HepG2 (cell line): Measurements from ENCODE around the gene ABCA13. TPM values are rescaled to one million over a fixed set of nuclear protein-coding genes. Genes with fewer than 3 reads are reported as not detected.

Source experiments
- CHD2 ChIP-seq: IDR thresholded peaks from 2 replicates; pipeline ENCODE4 v1.6.1; 2011; ENCODE audit warnings: low read depth, low read length, improper control_type of control experiment
- ETS1 ChIP-seq: sonication (generic); formaldehyde crosslinking; IDR thresholded peaks from 2 replicates; pipeline ENCODE4 v1.4.0; 2020; ENCODE audit warnings: missing genetic modification reagents
- HBP1 ChIP-seq: IDR thresholded peaks from 2 replicates; pipeline ENCODE4 v1.6.1; 2016; ENCODE audit warnings: low read depth, control low read depth
- MAFG ChIP-seq: sonication (generic); formaldehyde crosslinking; IDR thresholded peaks from 2 replicates; pipeline ENCODE4 v1.5.1; 2020; ENCODE audit warnings: mild to moderate bottlenecking, missing genetic modification reagents
- MYNN ChIP-seq: sonication (generic); formaldehyde crosslinking; IDR thresholded peaks from 2 replicates; pipeline ENCODE4 v1.4.0; 2020; ENCODE audit warnings: mild to moderate bottlenecking, low read depth, missing genetic modification reagents
- NFKBIZ ChIP-seq: IDR thresholded peaks from 2 replicates; pipeline ENCODE4 v1.6.1; 2018; ENCODE audit warnings: missing genetic modification reagents, missing compliant biosample characterization
- RBAK ChIP-seq: sonication (generic); formaldehyde crosslinking; IDR thresholded peaks from 2 replicates; pipeline ENCODE4 v1.5.1; 2020; ENCODE audit warnings: mild to moderate bottlenecking, missing genetic modification reagents
- TRIM24 ChIP-seq: sonication (generic); formaldehyde crosslinking; IDR thresholded peaks from 2 replicates; pipeline ENCODE4 v1.8.0; 2022; ENCODE audit warnings: mild to moderate bottlenecking, missing genetic modification reagents
- ZBTB40 ChIP-seq, 2 experiments: fragments of 450-650 bp in 1 of 2; sonication (generic) in 1 of 2; formaldehyde crosslinking in 1 of 2; IDR thresholded peaks; 2 replicates each; pipeline versions ENCODE4 v1.6.1 to v1.8.0; 2016 to 2022; ENCODE audit warnings: antibody characterized with exemption in 1 of 2, mild to moderate bottlenecking in 1 of 2, missing genetic modification reagents in 1 of 2
- ZNF18 ChIP-seq: sonication (generic); formaldehyde crosslinking; IDR thresholded peaks from 2 replicates; pipeline ENCODE4 v1.8.0; 2022; ENCODE audit warnings: mild to moderate bottlenecking, missing genetic modification reagents; ENCODE audit not compliant: insufficient replicate concordance
- ZNF589 ChIP-seq: sonication (generic); formaldehyde crosslinking; conservative IDR thresholded peaks from 2 replicates; pipeline ENCODE4 v1.8.0; 2022; ENCODE audit warnings: mild to moderate bottlenecking, moderate library complexity, missing genetic modification reagents
- ZNF672 ChIP-seq: sonication (generic); formaldehyde crosslinking; IDR thresholded peaks from 2 replicates; pipeline ENCODE4 v1.8.1; 2022; ENCODE audit warnings: missing genetic modification reagents
- ZSCAN25 ChIP-seq: sonication (generic); formaldehyde crosslinking; IDR thresholded peaks from 2 replicates; pipeline ENCODE4 v1.8.0; 2022; ENCODE audit warnings: mild to moderate bottlenecking, missing genetic modification reagents
- polyA plus RNA-seq, 8 experiments: library from polyadenylated mRNA; depleted of rRNA in 3 of 8; stranded (reverse) in 7 of 8; unstranded in 1 of 8; fragments of >200 nt; fragmentation: Illumina TruSeq in 4 of 8; extraction: Trizol in 4 of 8; gene quantifications; 2 replicates each; pipeline versions ENCODE4 v1.2.1 to v1.2.3, GENCODE V29; 2011 to 2016; ENCODE audit warnings: low read depth in 4 of 8, missing spikeins in 1 of 8, mixed read lengths in 1 of 8; ENCODE audit not compliant: insufficient read depth in 1 of 8
- total RNA-seq, 5 experiments: library from RNA; depleted of rRNA; stranded (reverse); fragments of >200 nt; fragmentation: Illumina TruSeq; extraction: Trizol; gene quantifications; 2 replicates each; pipeline ENCODE4 v1.2.3, GENCODE V29; 2016; ENCODE audit warnings: low read depth in 1 of 5

ABCA13 gene
- total and polyA plus RNA-seq, 2 of the 13 experiments (the other 11 are each of a cell fraction or from before 2014, with no cell fraction given) = 0.03 TPM; not detected in 1

- TF ChIP-seq ZNF589 (CRISPR knock-in tag) = peak; percentile 74; the same call in 1 of the 2 replicates
- peak; percentile 75; the same call in 1 of the 2 replicates for TF ChIP-seq NFKBIZ (CRISPR knock-in tag)
- 0 out of 2 replicates have a peak, but pooled peaks have one; percentile 18 for TF ChIP-seq ZSCAN25 (CRISPR knock-in tag)
- TF ChIP-seq RBAK (CRISPR knock-in tag) = no peak
- no peak for TF ChIP-seq MAFG (CRISPR knock-in tag)
- no peak for TF ChIP-seq ETS1
- no peak for TF ChIP-seq ZNF18 (CRISPR knock-in tag)
- TF ChIP-seq TRIM24 (CRISPR knock-in tag) = no peak
- no peak for TF ChIP-seq ZNF672 (CRISPR knock-in tag)
- no peak for TF ChIP-seq MYNN (CRISPR knock-in tag)
- no peak for TF ChIP-seq CHD2
- no peak for TF ChIP-seq ZBTB40 (IDR thresholded peaks at IDR 0.05)
- TF ChIP-seq ZBTB40 (CRISPR knock-in tag; IDR thresholded peaks at IDR 0.05) = peak; percentile 95
- TF ChIP-seq HBP1 (CRISPR knock-in tag) = peak; percentile 57; the same call in 1 of the 2 replicates
These were observed 31.1 kb upstream of the ABCA13 start (continued) for GRCh38 chr7:48140001-48140681.
